CD4-positive, CD25-positive, alpha-beta regulatory T cell (primary cell): Measurements from ENCODE around the gene OR10H1. TPM values are rescaled to one million over a fixed set of nuclear protein-coding genes. Genes with fewer than 3 reads are reported as not detected.

Experiments
- ATAC-seq, 2 donors: fragments of 150-1000 bp; cut with Tn5 transposase; one replicate each; pipeline ENCODE4 v1.10.0; 2021; ENCODE audit warnings: low read depth in 2 of 2, moderate number of reproducible peaks in 2 of 2, moderate library complexity in 1 of 2
- DNase-seq, 3 donors: peaks; one replicate each; pipeline versions ENCODE4 v3.0.0 to v3.0.0-alpha.2; 2012 to 2022; ENCODE audit warnings: mixed read lengths in 1 of 3
- H3K27ac ChIP-seq: one replicate; pipeline ENCODE4 v1.7.0; 2013; ENCODE audit warnings: mild to moderate bottlenecking, low read length; ENCODE audit not compliant: insufficient read depth, poor library complexity, severe bottlenecking
- H3K27me3 ChIP-seq: one replicate; pipeline ENCODE4 v1.7.0; 2013; ENCODE audit warnings: low read length; ENCODE audit not compliant: control insufficient read depth, insufficient read depth
- H3K36me3 ChIP-seq: one replicate; pipeline ENCODE4 v1.7.0; 2013; ENCODE audit warnings: mild to moderate bottlenecking, low read length, moderate library complexity; ENCODE audit not compliant: control insufficient read depth, insufficient read depth
- H3K4me1 ChIP-seq: 2 replicates; pipeline ENCODE4 v1.7.0; 2013; ENCODE audit warnings: mild to moderate bottlenecking, low read length; ENCODE audit not compliant: insufficient read depth, control insufficient read depth, poor library complexity, severe bottlenecking
- H3K4me3 ChIP-seq: one replicate; pipeline ENCODE4 v1.7.0; 2013; ENCODE audit warnings: low read depth, mild to moderate bottlenecking, low read length, moderate library complexity
- H3K9me3 ChIP-seq, 2 experiments: 1 replicate in 1 of 2; 2 replicates in 1 of 2; pipeline ENCODE4 v1.7.0; 2013; ENCODE audit warnings: low read length in 2 of 2, mild to moderate bottlenecking in 1 of 2, moderate library complexity in 1 of 2; ENCODE audit not compliant: control insufficient read depth in 2 of 2
- H3K27ac Mint-ChIP-seq, 3 donors: one replicate each; pipeline ENCODE4 v1.8.0; 2020 to 2022; ENCODE audit warnings: mild to moderate bottlenecking in 3 of 3, mixed read lengths in 3 of 3, moderate library complexity in 2 of 3
- H3K27me3 Mint-ChIP-seq: one replicate; pipeline ENCODE4 v1.8.0; 2022; ENCODE audit warnings: mild to moderate bottlenecking, mixed read lengths
- H3K36me3 Mint-ChIP-seq: one replicate; pipeline ENCODE4 v1.8.0; 2020; ENCODE audit warnings: mixed read lengths
- H3K4me1 Mint-ChIP-seq, 4 donors: one replicate each; pipeline ENCODE4 v1.8.0; 2020 to 2022; ENCODE audit warnings: mixed read lengths in 4 of 4, mild to moderate bottlenecking in 1 of 4
- H3K4me3 Mint-ChIP-seq, 4 donors: one replicate each; pipeline ENCODE4 v1.8.0; 2020 to 2022; ENCODE audit warnings: mild to moderate bottlenecking in 4 of 4, mixed read lengths in 4 of 4, moderate library complexity in 3 of 4
- H3K9me3 Mint-ChIP-seq, 7 donors: one replicate each; pipeline ENCODE4 v1.8.0; 2020 to 2022; ENCODE audit warnings: mixed read lengths in 7 of 7, mild to moderate bottlenecking in 3 of 7, moderate library complexity in 2 of 7
- polyA plus RNA-seq, 4 donors: library from polyadenylated mRNA; unstranded; fragments of 300-500 nt; fragmentation: Illumina TruSeq; gene quantifications; one replicate each; pipeline ENCODE4 v1.2.3, GENCODE V29; 2021
- total RNA-seq: library from RNA; stranded (reverse); gene quantifications from one replicate; pipeline ENCODE4 v1.2.3, GENCODE V29; 2022

OR10H1 gene
- total and polyA plus RNA-seq, 5 donors from 2014 or later, result not detected

- Mint-ChIP-seq H3K27ac (no peak overlapping the region), H3K36me3 (no peaks in the 10 kb centered on the region), H3K4me1 (peaks cover 0 to 7% (median 0%) of the 10 kb centered on the region in 4 donors), H3K27me3 (peaks cover 72% of the 10 kb centered on the region), H3K9me3 (peaks cover 0 to 9% (median 0%) of the 10 kb centered on the region in 7 donors), H3K4me3 (no peak overlapping the region)
- ATAC-seq, result no peak
- Histone ChIP-seq H3K9me3 (peaks cover 0 to 8% of the 10 kb centered on the region in 2 experiments), H3K27me3 (peaks cover 29% of the 10 kb centered on the region), H3K4me3 (no peak overlapping the region), H3K36me3 (no peaks in the 10 kb centered on the region), H3K4me1 (no peaks in the 10 kb centered on the region), H3K27ac (no peak overlapping the region)
- no peak for DNase-seq
Observed at GRCh38 chr19:15758379-15758778, 57.1 kb downstream of the OR10H1 start.

Other genes starting within 250 kb of the OR10H1 start
- not detected for gene CYP4F8, start 200.4 kb downstream of the OR10H1 start, total RNA-seq
- not detected for gene CYP4F8, start 200.4 kb downstream of the OR10H1 start, polyA plus RNA-seq
- not detected for gene CYP4F3, start 174.8 kb downstream of the OR10H1 start, total RNA-seq
- not detected for gene CYP4F3, start 174.8 kb downstream of the OR10H1 start, polyA plus RNA-seq
- gene CYP4F12, start 142.6 kb downstream of the OR10H1 start, total RNA-seq, result not detected
- under 1 TPM in 1 of 4 donors, not detected in 3; 0.31 TPM for gene CYP4F12, start 142.6 kb downstream of the OR10H1 start, polyA plus RNA-seq
- gene OR10H2, start 87.6 kb downstream of the OR10H1 start, total RNA-seq, result not detected
- not detected for gene OR10H2, start 87.6 kb downstream of the OR10H1 start, polyA plus RNA-seq
- not detected for gene OR10H3, start 77.7 kb downstream of the OR10H1 start, total RNA-seq
- not detected for gene OR10H3, start 77.7 kb downstream of the OR10H1 start, polyA plus RNA-seq
- gene OR10H5, start 28.0 kb downstream of the OR10H1 start, total RNA-seq, result not detected
- not detected for gene OR10H5, start 28.0 kb downstream of the OR10H1 start, polyA plus RNA-seq
- gene CYP4F2, start 82.4 kb upstream of the OR10H1 start, total RNA-seq, result not detected
- not detected for gene CYP4F2, start 82.4 kb upstream of the OR10H1 start, polyA plus RNA-seq
- not detected for gene CYP4F11, start 118.9 kb upstream of the OR10H1 start, total RNA-seq
- gene CYP4F11, start 118.9 kb upstream of the OR10H1 start, polyA plus RNA-seq, result not detected
- not detected for gene OR10H4, start 133.3 kb upstream of the OR10H1 start, total RNA-seq
- gene OR10H4, start 133.3 kb upstream of the OR10H1 start, polyA plus RNA-seq, result not detected